CD4-positive, alpha-beta T cell treated with Interleukin-6 at 100 ng/mL for 8 hours (primary cell): ENCODE data around the gene CD44.
"Not testable (repeated sequence)": the region's sequence is repeated elsewhere in the genome, so short reads cannot be mapped to it uniquely, and the experiment has no call there.

Experiments used
- DNase-seq: peaks from one replicate; pipeline ENCODE4 v3.0.0-alpha.2; 2020; ENCODE audit warnings: mixed read lengths, low spot score

The CD44 gene

DNA sequence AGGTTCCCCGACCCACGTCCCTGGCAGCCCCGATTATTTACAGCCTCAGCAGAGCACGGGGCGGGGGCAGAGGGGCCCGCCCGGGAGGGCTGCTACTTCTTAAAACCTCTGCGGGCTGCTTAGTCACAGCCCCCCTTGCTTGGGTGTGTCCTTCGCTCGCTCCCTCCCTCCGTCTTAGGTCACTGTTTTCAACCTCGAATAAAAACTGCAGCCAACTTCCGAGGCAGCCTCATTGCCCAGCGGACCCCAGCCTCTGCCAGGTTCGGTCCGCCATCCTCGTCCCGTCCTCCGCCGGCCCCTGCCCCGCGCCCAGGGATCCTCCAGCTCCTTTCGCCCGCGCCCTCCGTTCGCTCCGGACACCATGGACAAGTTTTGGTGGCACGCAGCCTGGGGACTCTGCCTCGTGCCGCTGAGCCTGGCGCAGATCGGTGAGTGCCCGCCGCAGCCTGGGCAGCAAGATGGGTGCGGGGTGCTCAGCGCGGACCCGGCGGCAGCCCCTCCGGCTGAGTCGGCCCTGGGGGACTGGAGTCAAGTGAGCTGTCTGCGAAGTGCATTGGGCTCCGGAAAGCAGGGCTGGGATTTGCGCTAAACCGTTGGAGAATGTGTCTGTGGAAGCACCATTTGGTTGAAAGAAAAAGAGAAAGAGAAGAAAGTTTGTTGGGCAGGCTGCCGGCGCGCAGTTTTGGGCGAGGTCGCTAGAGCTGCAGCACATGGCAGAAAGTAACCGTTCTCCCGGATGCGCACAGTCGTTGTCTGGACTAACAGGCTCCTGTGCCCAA lies at the start of gene CD44:
TSS of gene CD44 (plus strand) at position 229 of the 779 bp plus-strand sequence. CDS start at position 362, 133 bp downstream.
- DNase-seq: peak; percentile 86

DNA sequence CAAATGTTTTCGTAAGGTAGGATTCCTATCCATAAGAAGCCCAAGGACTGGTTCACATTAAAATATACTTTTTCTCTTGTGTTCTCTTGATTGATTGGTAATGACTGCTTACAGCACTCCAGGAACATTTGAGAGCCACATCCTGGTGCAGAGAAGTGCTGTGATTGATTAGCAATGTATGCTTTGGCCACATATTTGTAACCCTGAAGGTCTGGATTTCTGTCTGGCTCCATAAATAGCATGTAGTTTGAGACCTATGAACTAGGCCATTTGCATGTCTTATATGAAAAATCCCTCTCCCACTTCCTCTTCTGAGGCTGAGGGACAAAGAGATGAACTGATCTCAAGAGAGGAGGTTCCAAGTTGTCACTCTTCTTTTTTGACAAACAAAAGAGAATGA lies 49.3 kb upstream of the CD44 start:
- DNase-seq: no peak

GRCh38 chr11:35090125-35090524 lies 48.8 kb upstream of the CD44 start:
- no peak for DNase-seq

GRCh38 chr11:35090991-35091390 lies 48.0 kb upstream of the CD44 start:
- DNase-seq: not testable (repeated sequence)

DNA sequence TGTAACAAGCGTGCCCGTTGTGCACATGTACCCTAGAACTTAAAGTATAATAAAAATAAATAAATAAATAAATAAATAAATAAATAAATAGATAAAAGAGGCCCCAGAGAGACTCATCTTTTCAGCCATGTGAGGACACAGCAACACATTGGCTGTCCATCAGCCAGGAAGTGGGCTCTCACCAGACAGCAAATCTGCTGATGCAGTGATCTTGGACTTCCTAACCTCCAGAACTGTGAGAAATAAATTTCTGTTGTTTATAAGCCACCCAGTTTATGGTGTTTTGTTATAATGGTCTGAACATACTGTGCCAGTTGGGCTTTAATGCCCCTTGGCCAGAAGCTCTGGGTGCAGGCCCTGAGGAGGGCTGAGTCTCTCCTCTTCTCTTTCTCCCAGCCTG lies 42.2 kb upstream of the CD44 start:
- DNase-seq: no peak

DNA sequence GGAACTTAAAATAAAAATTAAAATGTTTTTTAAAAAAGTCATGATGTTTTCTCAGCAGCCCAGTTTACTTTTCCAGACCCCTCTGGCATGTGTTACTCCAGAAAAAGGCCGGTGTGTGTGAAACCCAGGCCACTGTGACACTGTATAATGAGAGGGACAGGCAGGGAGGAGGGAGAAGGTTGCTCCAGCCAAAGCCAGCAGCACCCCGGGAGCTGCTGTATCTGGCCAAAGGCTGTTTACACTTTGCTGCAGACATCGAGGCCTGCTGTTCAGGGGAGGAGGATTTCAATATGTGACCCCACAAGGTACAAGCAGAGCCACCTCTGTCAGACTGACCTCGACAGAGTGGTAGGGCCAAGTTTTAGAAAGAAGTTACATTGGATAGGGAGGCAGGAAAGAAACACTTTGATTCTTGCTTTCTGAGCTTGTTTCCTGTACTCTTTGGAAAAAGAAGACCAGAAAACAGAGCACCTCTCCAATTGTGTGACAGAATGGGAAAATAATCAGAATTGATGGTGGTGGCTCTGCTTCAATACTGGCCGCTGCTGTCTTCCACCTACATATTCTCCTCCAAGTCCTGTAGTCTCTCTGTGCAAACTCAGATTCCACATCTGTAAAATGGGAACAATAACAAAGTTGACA lies 41.0 kb upstream of the CD44 start:
- no peak for DNase-seq

GRCh38 chr11:35098855-35099254 lies 40.1 kb upstream of the CD44 start:
- no peak for DNase-seq

- no peak for DNase-seq
Measured at GRCh38 chr11:35099278-35100012, 39.5 kb upstream of the CD44 start.

DNA sequence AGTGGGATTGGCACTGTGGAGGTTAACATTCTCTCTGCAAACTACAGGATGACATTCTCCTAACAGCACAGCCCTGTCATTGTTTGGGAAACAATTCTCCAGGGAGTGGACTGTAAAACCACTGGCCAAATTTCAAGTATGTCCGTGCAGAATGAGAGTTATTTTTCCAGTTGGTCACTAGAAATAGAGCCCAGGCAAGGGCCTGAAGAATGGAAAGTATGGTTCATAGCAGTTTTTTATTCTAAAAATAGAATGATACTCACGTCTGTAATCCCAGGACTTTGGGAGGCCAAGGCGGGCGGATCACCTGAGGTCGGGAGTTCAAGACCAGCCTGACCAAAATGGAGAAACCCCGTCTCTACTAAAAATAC lies 39.0 kb upstream of the CD44 start:
- DNase-seq: no peak

- no peak for DNase-seq
Measured at GRCh38 chr11:35101223-35101622, 37.7 kb upstream of the CD44 start.

DNA sequence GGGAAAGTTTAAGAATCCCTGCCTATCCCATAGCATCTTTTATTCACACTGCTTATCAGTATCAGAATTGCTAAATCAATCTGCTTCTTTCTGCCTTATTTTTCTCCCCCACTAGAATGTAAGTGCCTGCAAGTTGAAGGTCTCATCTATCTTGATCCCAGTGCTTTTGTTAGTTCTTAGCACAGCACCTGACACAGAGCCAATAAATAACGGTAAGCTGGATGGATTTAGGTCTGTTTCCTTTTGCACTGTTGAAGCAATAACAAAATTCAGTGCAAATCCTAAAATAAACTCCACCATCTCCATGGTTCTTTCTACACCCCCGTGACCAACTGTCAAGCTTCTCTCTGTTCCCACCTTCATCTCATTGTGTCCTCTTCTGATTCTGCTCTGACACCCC lies 36.7 kb upstream of the CD44 start:
- DNase-seq: no peak

DNA sequence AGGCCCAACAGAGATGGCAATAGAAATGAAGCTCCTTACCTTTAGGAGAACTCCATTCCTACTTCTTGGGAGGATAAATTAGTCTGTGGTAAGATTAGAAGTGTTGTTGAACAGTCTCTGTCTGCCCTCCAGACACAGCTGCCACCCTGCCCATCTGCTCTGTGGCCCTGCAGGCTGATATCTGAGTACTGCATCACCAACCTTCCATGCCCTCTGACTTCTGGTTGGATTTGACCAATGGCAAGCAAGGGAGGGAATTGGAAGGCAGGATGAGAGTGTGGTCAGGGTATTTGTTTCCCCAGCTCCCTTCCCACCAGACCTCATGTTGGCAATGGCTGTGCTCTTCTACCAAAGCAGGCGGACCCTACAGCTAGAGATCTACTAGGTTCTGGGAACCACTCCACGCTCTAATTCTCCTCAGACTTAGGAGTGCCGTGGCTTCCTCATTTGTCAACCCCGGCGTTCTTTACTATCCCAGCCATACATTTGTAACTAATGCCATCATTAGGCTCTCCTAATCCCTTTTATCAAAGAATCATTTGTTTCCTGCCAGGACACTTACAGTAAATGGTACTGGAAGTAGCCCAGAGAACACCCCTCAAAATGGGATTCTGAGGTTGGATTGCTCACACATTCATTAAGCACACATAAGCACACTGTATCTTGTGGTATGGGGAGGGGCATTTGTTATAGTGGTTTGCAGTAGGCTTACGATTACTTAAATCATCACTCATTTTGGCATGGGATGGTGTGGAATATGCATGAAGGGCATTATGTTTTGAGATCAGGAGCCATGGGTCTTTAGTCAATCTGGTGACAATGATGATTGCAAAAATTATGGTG lies 35.4 kb upstream of the CD44 start:
- no peak for DNase-seq

DNA sequence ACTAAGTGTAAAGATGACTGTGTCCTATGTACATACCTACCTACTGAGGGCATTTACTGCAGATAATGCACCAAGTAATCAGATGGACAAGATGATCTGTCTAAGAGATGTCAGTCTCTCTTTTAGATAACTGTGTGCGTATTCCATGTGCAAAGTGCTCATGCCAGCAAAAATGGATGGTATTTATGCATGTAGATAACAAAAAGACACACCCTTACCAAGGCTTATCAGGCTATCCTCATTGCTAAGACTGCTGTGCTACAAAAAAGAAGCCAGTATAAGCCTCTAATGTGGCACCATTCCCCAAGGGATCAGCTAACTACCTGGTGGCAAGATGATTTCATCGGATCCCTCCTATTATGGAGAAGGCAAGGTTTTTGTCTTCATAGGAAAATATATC lies 34.3 kb upstream of the CD44 start:
- DNase-seq: no peak

DNA sequence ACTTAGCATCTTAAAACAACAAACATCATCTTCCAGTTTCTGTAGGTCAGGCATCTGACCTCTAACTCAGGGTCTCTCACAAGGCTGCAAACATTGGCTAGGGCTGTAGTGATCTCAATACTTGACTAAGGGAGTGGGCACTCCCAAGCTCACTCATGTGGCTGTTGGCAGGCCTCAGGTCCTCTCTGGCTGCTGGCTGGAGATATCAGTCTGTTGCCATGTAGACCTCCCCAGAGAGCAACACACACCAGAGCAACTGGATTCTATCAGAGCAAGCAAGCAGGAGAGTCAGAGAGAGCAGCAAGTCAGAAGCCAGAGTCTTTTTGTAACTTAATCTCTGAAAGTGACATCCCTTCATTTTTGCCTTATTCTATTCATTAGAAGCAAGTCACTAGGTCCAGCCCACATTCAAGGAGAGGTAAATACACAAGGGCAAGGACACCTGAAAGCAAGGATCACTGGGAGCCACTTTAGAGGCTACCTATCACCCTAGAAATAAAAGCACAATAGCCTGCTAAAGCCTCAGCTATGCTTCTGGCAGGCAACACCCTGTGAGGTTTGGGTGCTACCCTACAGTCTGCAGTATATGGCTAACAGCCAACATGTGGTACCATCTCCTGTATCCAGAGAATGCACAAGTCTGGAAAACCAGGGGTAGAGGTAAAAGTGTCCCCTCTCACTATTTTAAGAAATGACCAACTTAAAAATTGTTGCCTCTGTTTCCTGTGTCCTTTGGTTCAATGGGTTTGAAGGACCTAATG lies 33.5 kb upstream of the CD44 start:
- no peak for DNase-seq

DNA sequence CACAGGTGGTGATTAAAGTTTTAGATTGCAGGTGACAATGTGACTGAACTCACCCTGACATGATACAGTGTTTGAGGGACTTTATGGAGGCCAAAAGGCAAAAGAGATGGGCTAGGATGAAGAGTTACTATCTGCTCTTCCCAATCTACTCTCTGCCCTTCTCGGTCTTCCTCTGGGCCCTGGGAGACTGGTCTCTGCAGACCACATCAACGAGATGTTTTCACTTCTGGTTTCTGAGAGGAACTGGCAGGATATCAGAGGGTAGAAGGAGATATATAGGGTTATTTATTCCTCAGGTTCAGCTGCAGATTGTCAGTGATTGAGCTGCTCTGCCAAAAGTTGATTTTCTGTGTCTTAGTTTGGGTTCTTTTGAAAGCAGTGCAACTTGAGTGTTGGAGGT lies 32.4 kb upstream of the CD44 start:
- DNase-seq: peak; percentile 18

DNA sequence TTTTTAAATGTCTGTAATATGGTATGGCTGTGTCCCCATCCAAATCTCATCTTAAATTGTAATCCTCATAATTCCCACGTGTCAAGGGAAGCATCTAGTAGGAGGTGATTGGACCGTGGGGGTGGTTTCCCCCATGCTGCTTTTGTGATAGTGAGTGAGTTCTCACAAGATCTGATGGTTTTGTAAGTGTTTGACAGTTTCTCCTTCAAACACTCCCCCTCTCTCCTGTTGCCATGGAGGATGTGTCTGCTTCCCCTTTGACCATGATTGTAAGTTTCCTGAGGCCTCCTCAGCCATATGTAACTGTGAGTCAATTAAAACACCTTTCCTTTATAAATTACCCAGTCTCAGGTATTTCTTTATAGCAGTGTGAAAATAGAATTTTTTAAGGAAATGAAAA lies 31.1 kb upstream of the CD44 start:
- no peak for DNase-seq

- not testable (repeated sequence) for DNase-seq
Measured at GRCh38 chr11:35108336-35108735, 30.6 kb upstream of the CD44 start.

DNA sequence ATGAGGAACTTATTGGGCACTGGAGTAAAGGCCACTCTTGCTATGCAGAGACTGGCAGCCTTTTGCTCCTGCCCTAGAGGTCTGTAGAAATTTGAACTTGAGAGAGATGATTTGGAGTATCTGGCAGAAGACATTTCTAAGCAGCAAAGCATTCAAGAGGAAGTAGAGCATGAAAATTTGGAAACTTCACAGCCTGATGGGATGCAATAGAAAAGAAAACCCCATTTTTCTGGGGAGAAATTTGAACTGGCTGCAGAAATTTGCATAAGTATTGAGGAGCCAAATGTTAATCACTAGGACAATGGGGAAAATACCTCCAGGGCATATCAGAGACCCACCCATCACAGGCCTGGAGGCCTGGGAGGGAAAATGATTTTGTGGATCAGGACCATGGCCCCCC lies 29.9 kb upstream of the CD44 start:
- no peak for DNase-seq

DNA sequence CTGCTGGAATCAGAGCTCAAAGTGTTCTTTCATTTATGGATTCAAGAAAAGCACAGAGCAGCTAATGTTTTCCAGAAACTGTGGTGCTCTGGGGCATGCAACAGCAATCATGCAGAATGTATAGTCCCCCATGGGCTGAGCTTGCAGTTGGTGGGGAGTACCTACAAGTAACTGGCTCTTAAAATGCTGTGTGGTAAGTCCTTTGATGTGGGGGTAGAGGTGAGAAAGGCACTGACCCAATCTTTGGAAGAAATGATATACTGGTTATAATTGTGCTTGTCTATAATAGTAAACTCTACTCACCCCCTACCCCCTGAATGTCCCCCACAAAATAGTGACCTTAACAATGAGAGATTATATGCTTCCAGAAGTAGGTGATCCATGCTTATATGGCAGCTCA lies 29.1 kb upstream of the CD44 start:
- no peak for DNase-seq

- DNase-seq: no peak
Measured at GRCh38 chr11:35111161-35112055, 27.6 kb upstream of the CD44 start.
